CD14-positive monocyte (primary cell): ENCODE results near the gene GRK7. TPM values are rescaled to one million over a fixed set of nuclear protein-coding genes. Genes with fewer than 3 reads are reported as not detected.
"Not testable (repeated sequence)": the region's sequence is repeated elsewhere in the genome, so short reads cannot be mapped to it uniquely, and the experiment has no call there.

ENCODE experiments used
- DNase-seq, 3 donors: peaks; one replicate each; pipeline ENCODE4 v3.0.0-alpha.2; 2011 to 2022
- H2AFZ ChIP-seq: 2 replicates; pipeline ENCODE4 v1.6.0; 2012; ENCODE audit warnings: mild to moderate bottlenecking, low read depth, low read length, inconsistent platforms; ENCODE audit not compliant: insufficient read depth, poor library complexity, severe bottlenecking
- H3K27ac ChIP-seq, 2 donors: 1 replicate in 1 of 2; 2 replicates in 1 of 2; pipeline ENCODE4 v1.5.1; 2012 to 2013; ENCODE audit warnings: low read length in 2 of 2, control low read depth in 1 of 2, inconsistent platforms in 1 of 2, low read depth in 1 of 2, mild to moderate bottlenecking in 1 of 2
- H3K27me3 ChIP-seq, 2 donors: one replicate each; pipeline versions ENCODE4 v1.6.0 to v1.6.1; 2011 to 2013; ENCODE audit warnings: low read length in 2 of 2; ENCODE audit not compliant: control insufficient read depth in 2 of 2, insufficient read depth in 2 of 2
- H3K36me3 ChIP-seq, 2 donors: replicated peaks in 1 of 2; 1 replicate in 1 of 2; 2 replicates in 1 of 2; pipeline versions ENCODE4 v1.5.1 to v1.6.1; 2012 to 2013; ENCODE audit warnings: low read length in 2 of 2, control low read depth in 1 of 2, inconsistent platforms in 1 of 2, mild to moderate bottlenecking in 1 of 2; ENCODE audit not compliant: insufficient read depth in 2 of 2, control insufficient read depth in 1 of 2
- H3K4me1 ChIP-seq, 2 donors: 1 replicate in 1 of 2; 2 replicates in 1 of 2; pipeline versions ENCODE4 v1.5.1 to v1.6.1; 2012 to 2013; ENCODE audit warnings: low read length in 2 of 2, control low read depth in 1 of 2, inconsistent platforms in 1 of 2, mild to moderate bottlenecking in 1 of 2, moderate library complexity in 1 of 2; ENCODE audit not compliant: insufficient read depth in 2 of 2, control insufficient read depth in 1 of 2
- H3K4me2 ChIP-seq: replicated peaks from 2 replicates; pipeline ENCODE3; 2012; ENCODE audit warnings: low read length, moderate library complexity, mild to moderate bottlenecking; ENCODE audit not compliant: poor library complexity, severe bottlenecking; ENCODE audit errors: extremely low read depth
- H3K4me3 ChIP-seq, 3 experiments: fragments of 200-600 bp in 1 of 3; sonication (generic) in 1 of 3; replicated peaks in 1 of 3; 1 replicate in 2 of 3; 2 replicates in 1 of 3; pipeline ENCODE4 v1.5.1; 2011 to 2013; ENCODE audit warnings: low read length in 3 of 3, mild to moderate bottlenecking in 3 of 3, control low read depth in 2 of 3, low read depth in 2 of 3, inconsistent platforms in 1 of 3, moderate library complexity in 1 of 3
- H3K79me2 ChIP-seq: 2 replicates; pipeline ENCODE4 v1.6.0; 2012; ENCODE audit warnings: mild to moderate bottlenecking, control low read depth, inconsistent platforms, low read length, moderate library complexity; ENCODE audit not compliant: insufficient read depth
- H3K9ac ChIP-seq: 2 replicates; pipeline ENCODE4 v1.6.0; 2017; ENCODE audit warnings: low read length, mild to moderate bottlenecking; ENCODE audit not compliant: insufficient read depth, poor library complexity, severe bottlenecking
- H3K9me3 ChIP-seq, 2 donors: replicated peaks in 1 of 2; 1 replicate in 1 of 2; 2 replicates in 1 of 2; pipeline versions ENCODE4 v1.5.1 to v1.6.1; 2012 to 2013; ENCODE audit warnings: low read length in 2 of 2, control low read depth in 1 of 2; ENCODE audit not compliant: control insufficient read depth in 1 of 2, insufficient read depth in 1 of 2
- H4K20me1 ChIP-seq: 2 replicates; pipeline ENCODE4 v1.6.0; 2012; ENCODE audit warnings: mild to moderate bottlenecking, low read length, control low read depth, moderate library complexity; ENCODE audit not compliant: insufficient read depth
- H3K27ac Mint-ChIP-seq, 7 donors: one replicate each; pipeline ENCODE4 v1.8.0; 2020; ENCODE audit warnings: mild to moderate bottlenecking in 7 of 7, mixed read lengths in 7 of 7, moderate library complexity in 6 of 7, inconsistent platforms in 2 of 7
- H3K27me3 Mint-ChIP-seq, 3 donors: one replicate each; pipeline ENCODE4 v1.8.0; 2021 to 2022; ENCODE audit warnings: low read depth in 3 of 3, mild to moderate bottlenecking in 3 of 3, mixed read lengths in 3 of 3, moderate library complexity in 3 of 3, inconsistent platforms in 1 of 3
- H3K36me3 Mint-ChIP-seq, 2 donors: one replicate each; pipeline ENCODE4 v1.8.0; 2020; ENCODE audit warnings: mixed read lengths in 2 of 2, inconsistent platforms in 1 of 2, mild to moderate bottlenecking in 1 of 2
- H3K4me1 Mint-ChIP-seq: one replicate; pipeline ENCODE4 v1.8.0; 2020; ENCODE audit warnings: mild to moderate bottlenecking, mixed read lengths
- H3K4me3 Mint-ChIP-seq, 2 donors: one replicate each; pipeline ENCODE4 v1.8.0; 2020; ENCODE audit warnings: mild to moderate bottlenecking in 2 of 2, mixed read lengths in 2 of 2, moderate library complexity in 1 of 2
- H3K9me3 Mint-ChIP-seq, 7 donors: one replicate each; pipeline ENCODE4 v1.8.0; 2020 to 2022; ENCODE audit warnings: mixed read lengths in 7 of 7, mild to moderate bottlenecking in 6 of 7, moderate library complexity in 6 of 7, inconsistent platforms in 2 of 7
- CTCF ChIP-seq: fragments of 200-600 bp; IDR thresholded peaks from one replicate; pipeline ENCODE4 v1.8.0; 2022; ENCODE audit warnings: antibody characterized with exemption, mild to moderate bottlenecking
- WGBS: methylation state at CpG from one replicate; pipeline ENCODE4 v1.1.5; 2013; ENCODE audit warnings: missing lambda C conversion rate; ENCODE audit not compliant: insufficient coverage; 5-methylcytosine and 5-hydroxymethylcytosine counted together
- intact Hi-C, 2 donors: fragments of 100-400 bp; cut with micrococcal nuclease; formaldehyde crosslinking; loops; one replicate each; pipeline versions ENCODE4 v1.15.0 to v1.15.1; 2023
- polyA plus RNA-seq, 3 donors: library from polyadenylated mRNA; depleted of rRNA in 1 of 3; unstranded in 2 of 3; stranded (reverse) in 1 of 3; fragments of 300-500 nt in 2 of 3; fragments of >200 nt in 1 of 3; fragmentation: Illumina TruSeq in 2 of 3; gene quantifications; 1 replicate in 2 of 3; 2 replicates in 1 of 3; pipeline ENCODE4 v1.2.3, GENCODE V29; 2012 to 2021

The GRK7 gene
- polyA plus RNA-seq, 3 donors: 0.04 to 0.07 TPM; not detected in 1

- DNase-seq: peak in 1 of 3 donors; percentile 9
- Histone ChIP-seq H3K27me3 (no peaks in the 10 kb centered on the region), H3K9ac (no peak overlapping the region), H4K20me1 (no peaks in the 10 kb centered on the region), H2AFZ (peak overlapping the region; percentile 59), H3K79me2 (no peaks in the 10 kb centered on the region), H3K4me2 (peak overlapping the region; percentile 13), H3K4me1 (no peaks in the 10 kb centered on the region), H3K36me3 (no peaks in the 10 kb centered on the region), H3K27ac (peak overlapping the region in 1 of 2 donors; percentile 48), H3K4me3 (no peak overlapping the region), H3K9me3 (no peaks in the 10 kb centered on the region)
- peaks cover 0 to 4% (median 3%) of the 10 kb centered on the region in 7 donors for H3K9me3 Mint-ChIP-seq
- no peak overlapping the region for H3K4me3 Mint-ChIP-seq
- H3K36me3 Mint-ChIP-seq: no peaks in the 10 kb centered on the region
- H3K4me1 Mint-ChIP-seq: peaks cover 7% of the 10 kb centered on the region
- H3K27me3 Mint-ChIP-seq: peaks cover 0 to 2% (median 1%) of the 10 kb centered on the region in 3 donors
- no CpG with 5 or more reads among the region's 4 CpGs for WGBS
- intact Hi-C loops: no loop called here
- TF ChIP-seq CTCF: no peak
- peak overlapping the region in 6 of 7 donors; percentile 1 to 86 (median 56) for H3K27ac Mint-ChIP-seq
Measured at GRCh38 chr3:141788149-141788548, 24.9 kb downstream of the GRK7 start.

GRCh38 chr3:141788750-141789149, 25.5 kb downstream of the GRK7 start:
- H3K4me1 Mint-ChIP-seq, H3K27me3 ChIP-seq, H3K27ac ChIP-seq, H3K4me1 ChIP-seq, H3K27me3 Mint-ChIP-seq, H3K36me3 Mint-ChIP-seq, H3K4me3 ChIP-seq, H3K9ac ChIP-seq, H3K4me2 ChIP-seq, H3K9me3 ChIP-seq, H3K79me2 ChIP-seq, DNase-seq, H3K27ac Mint-ChIP-seq, H3K36me3 ChIP-seq, H3K4me3 Mint-ChIP-seq, intact Hi-C loops, H2AFZ ChIP-seq, H3K9me3 Mint-ChIP-seq, H4K20me1 ChIP-seq: not testable (repeated sequence)
- WGBS: no CpG with 5 or more reads among the region's 5 CpGs
